Activated naive CD4-positive, alpha-beta T cell (primary cell): ENCODE measurements around the gene COL5A2.

Source experiments
- DNase-seq, 4 experiments: peaks; one replicate each; lab custom pipeline; 2025; lab: John Stamatoyannopoulos, UW

The COL5A2 gene

DNA sequence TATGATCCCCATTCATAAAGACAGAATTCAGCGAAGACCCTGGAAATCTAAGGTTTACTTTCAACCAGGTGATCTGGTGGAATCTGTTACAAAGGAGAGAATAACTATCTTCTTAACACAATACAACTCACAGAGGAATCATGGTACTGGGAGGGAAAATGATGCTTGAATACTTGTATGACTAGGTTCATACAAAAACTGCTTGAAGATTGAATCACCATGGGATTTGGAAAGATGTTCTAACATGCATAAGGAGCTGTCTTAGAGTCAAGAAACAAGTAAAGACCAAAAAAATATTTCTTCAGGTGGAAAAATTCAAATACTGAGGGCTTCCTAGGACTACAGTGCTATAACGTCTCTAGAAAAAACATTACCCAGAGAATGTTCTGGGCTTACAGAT is 32.2 kb downstream of the COL5A2 start:
- DNase-seq = no peak

DNA sequence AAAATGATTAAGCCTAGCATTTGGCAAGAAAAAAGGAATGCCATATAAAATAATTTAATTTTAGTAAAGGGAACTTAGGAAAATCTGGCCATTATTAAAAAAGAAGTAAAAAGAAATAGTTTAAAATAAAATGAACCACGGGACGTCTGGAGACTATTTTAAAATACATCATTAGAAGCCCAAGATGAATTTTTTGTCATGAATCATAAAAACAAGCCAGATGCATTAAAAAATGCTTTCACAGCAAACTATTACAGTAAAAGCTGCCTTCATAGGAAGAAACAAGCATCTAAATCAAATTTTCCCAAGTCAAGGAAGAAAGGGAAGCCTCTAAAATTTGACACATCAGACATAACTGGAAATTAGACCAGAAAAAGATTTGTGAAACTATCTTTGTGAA is 33.0 kb downstream of the COL5A2 start:
- DNase-seq = no peak

DNA sequence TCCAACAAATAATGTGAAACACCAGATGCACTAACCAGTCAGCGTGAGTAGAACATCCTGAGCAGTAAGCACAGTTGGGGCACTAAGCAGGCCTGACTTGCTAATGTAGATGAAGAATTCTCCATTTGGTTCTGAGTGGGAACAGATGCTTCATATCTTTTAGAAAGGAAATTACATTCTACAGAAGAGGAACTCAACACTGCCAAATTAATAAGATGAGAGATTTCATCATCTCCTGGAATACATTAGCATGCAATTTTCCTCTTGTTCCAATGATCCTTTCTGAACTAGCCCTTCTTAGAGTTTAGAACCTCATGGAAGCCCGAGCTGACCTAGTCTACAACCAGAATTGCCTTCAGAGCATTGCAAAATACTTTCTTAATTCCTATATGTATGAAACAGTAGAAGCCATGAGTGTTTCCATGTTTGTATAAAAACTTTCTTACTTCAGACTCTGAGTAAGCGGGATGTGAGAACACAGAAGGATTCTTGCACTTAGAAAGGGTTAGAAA is 34.8 kb downstream of the COL5A2 start:
- no peak for DNase-seq

DNA sequence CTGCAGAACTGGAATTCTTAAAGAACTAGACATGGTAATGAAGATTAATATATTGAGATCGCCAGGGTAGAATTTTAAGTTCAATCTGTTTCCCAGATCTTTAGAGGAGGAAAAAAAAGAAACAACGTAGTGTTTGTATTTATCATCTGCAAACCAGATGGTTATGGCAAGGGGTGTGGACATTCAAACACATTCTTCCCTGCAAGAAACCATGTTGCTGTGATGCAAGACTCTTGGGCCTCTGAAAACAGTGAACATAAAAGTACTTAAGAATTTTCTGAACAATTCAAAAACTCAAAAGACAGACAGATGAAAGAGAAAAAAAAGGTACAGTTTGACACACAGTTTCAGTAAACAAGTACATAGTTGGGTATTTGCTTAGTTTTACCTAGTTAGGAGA is 35.6 kb downstream of the COL5A2 start:
- DNase-seq = no peak

DNA sequence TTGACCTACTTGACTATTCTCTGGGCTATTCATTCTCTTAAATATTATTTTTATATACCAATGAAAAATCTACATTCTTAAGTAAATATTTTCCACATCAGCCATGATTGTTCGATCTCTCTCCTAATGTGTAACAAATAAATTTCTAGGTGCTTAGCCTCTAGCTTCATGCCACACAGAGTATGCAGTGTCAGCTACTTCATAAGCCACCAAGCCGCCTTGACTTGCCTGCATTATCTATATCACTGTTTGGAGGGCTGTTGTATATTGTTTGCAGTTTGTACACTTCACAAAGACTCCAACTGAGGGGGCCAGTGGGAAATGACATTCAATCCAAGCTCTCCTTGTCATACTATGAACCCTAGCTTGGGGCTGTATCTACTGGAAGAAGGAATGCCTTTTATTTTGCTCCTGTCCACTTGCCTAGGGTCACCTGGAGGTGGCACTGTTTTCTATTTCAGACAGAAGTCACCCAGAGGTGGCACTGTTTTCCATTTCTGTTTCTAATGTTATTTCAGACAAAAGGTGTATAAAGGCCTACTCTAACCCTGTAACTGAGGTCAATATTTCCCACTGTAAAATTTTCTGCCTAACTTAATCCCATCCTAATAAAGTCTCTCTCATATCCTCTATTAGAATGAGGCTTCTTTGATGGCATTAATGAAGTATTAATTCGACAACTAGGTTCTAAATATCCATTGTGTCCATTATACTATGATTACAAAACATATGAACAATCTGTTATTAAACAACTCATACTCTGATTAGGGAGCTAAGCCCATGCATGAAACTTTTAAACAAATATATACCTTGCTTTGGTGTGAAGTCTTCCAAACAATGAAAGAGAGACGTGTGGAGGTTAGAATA is 36.4 kb downstream of the COL5A2 start:
- DNase-seq = peak in 2 of 4 experiments; percentile 1 to 8

DNA sequence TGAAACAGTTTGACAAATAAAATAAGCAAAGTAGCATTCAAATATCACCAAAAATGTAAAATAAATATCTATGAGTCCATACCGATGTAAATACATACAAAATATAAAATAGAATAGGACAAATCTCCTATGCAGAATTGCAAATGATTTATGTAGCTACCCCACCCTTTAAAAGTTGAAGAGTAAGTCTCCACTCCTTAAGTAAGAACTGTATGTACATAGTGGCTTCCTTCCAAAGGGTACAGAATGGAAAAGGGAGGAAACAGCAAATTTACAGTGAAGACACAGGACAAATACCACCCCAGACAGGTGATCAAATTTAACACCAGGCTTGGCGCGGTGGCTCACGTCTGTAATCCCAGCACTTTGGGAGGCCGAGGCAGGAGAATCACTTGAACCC is 40.8 kb downstream of the COL5A2 start:
- no peak for DNase-seq

DNA sequence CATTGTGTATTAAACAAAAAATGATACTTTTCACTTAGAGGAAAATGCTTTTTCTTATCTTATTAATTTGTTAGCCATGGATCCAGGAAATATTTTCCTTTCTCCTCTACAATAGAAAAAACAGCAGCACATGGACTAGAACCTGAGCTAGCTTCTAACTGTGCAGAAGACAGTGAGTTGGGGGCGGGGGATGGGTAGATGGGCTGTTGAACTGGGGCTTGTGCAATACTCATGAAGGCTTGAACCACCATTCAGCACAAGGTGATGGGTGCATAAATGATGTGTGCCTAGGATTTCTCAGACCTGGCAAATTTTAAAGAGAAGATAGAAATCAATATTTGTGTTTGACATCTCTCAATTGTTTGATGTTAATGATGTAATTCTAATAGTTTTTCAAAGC is 42.0 kb downstream of the COL5A2 start:
- no peak for DNase-seq

DNA sequence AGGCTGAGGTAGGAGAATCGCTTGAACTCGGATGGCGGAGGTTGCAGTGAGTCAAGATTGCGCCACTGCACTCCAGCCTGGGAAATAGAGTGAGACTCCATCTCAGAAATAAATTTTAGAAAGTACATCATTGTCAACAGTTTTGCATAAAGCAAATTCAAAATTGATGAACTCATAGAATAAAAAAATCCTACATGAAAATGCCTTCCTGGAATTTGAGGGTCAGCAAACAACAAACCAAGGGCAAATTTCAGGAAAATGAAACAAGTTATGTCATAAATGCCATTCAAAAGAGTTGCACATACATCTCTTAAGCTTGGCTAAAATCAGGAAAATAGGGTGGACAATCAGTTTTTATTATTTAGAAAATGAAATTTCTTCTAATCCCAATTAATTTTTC is 45.1 kb downstream of the COL5A2 start:
- DNase-seq = no peak

DNA sequence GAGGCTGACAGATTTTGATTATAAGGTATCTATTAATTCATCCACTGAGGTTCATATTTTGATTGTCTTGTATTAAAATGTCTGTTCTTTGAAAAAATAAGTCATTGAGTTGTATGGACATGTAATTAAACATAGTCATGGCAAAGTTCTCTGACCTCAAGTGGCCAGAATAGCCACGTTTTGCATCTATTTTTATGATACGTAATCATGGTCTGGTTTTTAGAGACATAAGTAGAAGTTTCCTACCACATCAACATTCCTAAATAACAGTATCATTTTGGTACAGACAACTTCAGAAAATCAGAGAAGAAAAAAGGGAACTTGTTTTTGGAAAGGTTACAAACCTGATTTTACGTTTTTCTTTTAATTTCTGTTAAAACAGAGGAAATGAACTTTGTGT is 47.6 kb downstream of the COL5A2 start:
- no peak for DNase-seq

DNA sequence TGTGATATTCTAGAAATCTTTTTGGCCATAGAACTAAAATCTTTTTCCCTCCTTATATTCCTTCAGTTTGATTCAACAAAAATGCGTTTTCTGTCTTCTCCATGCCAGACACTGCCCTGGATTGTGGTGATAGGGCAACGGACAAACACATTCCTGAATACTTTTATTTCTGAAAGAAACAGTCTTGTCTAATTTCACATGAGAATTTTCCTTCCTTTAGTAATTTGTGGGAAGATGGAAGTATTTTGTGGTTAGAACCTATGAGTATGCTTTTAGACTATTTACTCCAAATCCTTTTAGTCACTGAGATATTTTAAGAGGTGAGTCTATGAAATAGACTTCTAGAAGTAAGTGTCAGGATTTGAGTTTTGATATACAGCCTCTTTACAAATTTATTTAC is 49.6 kb downstream of the COL5A2 start:
- no peak for DNase-seq

DNA sequence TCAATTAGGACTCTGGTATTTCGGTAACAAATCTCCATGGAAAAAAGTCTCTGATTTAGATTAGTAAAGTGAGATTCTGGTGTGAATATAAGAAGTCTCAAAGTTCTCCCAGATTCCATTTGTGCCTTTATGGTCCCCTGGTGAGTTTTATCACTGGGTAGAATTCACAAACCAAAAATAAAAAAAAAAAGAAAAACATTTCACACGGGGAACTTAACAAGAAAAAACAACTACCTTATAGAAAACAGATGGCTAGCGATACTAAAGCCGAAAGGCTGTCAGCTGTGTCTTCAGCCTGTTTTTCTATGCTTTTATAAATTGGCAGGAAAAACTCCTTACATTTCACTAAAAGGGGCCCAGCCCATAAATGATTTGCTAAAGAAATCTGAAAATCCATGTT is 50.6 kb downstream of the COL5A2 start:
- no peak for DNase-seq

DNA sequence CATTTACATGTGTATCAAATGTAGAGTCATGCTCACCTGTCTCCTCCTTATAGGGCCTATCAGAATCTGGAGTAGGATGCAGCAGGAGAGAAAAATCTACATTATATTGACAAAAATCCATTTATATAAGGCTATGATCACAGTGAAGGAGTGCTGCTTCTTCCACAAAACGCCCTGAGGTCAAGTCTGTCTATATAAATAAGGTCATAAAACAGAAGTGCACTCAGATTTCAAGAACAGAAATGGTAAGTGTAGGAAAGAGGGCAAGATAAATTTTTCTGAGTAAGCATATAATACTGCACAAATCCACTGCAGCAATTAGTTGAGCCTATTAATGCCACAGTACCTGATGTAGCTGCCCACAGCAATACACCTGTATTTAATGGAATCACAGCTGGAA is 51.8 kb downstream of the COL5A2 start:
- no peak for DNase-seq

DNA sequence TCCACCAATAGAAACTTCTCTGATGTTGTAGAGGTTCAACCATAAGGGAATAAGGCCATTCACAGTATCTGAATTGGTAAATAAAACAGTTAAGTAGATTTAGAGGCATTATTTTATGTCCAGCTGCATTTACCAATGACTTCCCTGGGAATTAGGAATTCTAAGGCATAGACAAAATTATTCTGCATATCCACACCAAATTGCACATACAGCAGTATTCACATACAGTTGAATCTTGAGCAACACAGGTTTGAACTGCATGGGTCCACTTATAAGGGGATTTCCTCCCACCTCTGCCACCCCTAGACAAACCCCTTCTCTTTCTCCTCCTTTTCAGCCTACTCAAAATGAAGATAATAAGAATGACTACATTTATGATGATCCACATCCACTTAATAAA is 54.4 kb downstream of the COL5A2 start:
- no peak for DNase-seq

DNA sequence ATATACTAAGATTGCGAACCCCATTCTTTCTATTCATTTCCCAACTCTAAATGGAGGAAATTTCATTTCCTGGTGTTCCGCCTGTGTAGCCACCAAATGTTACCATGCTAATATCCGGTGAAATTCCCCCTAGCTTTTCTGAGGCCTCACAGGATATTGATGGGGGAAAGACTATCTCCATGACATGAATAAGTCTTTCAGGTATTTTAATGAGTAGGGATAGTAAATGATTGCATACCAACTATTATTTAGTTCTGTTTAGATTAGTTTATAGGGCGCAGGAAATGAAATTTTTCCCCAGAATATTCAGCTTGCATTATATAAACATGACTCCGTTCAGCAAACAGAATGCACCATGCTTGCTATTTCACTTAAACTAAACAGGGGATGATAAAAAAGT is 55.4 kb downstream of the COL5A2 start:
- DNase-seq = no peak

DNA sequence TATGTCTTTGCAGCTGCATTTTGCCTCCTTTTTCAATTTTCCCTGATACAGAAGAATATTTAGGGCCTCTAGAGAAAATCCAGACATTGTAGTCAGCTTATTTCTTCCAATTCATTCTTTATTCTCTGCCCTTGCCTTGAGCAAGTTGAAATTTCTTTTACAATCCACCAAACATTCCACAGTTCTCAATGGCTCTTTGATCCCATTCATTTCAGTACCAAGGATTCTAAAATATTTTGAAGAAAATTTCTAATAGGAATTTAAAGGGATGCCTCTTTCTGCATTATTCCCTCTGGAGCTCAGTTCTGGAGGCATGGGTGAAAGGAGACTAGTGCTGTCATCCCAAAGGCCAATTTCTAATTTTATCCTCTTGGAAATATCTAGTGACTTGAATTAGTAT is 61.2 kb downstream of the COL5A2 start:
- no peak for DNase-seq

DNA sequence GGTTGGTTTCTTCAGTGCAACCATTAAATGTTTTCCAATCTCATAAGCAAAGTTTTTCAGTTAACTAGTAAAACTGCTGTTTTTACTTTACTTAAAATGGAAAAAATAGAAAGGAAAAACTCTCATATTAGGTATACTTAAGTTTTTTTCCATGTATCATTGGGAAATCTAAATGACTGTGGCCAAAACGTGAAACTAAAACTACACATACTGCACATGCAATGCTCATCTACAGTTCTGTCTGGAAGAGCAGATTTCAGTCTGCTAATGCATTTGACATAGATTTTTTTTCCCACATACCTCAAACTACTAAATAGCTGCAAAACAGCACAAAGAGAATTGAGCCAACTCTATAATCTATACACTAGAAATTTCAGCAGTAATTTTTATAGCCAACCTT is 62.6 kb downstream of the COL5A2 start:
- no peak for DNase-seq

DNA sequence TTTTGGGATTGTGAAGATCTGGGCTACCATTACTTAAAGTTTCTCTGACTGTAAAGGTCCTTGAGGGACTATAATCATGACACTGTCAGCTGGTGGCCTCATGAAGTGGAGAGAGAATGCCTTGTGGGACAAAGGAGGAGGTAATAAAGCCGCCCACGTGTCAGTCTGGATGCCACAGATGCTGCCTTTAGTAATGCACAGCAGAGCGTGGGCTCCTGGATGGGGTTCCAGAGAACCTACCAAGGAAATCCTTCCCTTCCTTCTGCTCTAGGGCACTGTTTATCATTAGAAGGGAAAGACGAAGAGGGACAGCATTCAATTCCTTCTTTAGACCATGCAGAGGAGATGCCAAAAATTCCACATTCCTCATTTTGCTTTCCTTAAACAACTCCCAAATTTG is 63.5 kb downstream of the COL5A2 start:
- no peak for DNase-seq

DNA sequence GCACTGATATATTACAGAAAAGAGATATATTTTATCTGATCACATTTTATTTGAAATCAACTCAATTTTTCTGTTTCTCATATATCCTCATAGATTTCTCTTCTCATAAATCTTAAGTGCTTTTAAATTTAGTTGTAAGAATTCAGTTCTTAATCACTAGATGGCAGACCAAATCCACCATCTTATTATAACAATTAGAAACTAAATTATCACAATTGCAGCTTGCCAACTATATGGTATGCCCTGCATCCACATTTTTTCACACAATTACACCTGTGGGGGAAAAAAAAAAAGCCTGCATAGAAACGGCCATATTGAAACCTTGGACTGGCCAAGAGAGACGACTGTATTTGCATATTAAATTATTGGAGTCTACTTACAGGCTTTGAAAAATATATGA is 64.4 kb downstream of the COL5A2 start:
- DNase-seq = no peak

DNA sequence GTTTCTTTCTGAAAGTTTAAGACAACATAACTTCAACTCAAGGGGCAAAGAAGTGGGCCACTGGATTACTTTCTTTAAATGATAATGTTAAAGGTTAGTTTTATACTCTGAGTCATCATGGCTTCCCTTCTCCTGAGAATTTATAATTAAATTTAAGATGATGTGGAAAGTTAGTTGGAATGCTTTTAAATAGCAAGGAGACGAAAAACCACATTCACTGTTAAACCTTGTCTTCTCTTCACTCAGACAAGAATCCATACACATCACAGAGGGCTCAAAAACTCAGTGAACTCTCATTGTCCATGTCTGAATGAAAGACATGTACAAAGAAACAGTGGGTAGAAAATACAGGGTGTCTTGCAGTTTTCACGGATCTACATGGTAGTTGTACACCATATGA is 65.6 kb downstream of the COL5A2 start:
- DNase-seq = no peak

DNA sequence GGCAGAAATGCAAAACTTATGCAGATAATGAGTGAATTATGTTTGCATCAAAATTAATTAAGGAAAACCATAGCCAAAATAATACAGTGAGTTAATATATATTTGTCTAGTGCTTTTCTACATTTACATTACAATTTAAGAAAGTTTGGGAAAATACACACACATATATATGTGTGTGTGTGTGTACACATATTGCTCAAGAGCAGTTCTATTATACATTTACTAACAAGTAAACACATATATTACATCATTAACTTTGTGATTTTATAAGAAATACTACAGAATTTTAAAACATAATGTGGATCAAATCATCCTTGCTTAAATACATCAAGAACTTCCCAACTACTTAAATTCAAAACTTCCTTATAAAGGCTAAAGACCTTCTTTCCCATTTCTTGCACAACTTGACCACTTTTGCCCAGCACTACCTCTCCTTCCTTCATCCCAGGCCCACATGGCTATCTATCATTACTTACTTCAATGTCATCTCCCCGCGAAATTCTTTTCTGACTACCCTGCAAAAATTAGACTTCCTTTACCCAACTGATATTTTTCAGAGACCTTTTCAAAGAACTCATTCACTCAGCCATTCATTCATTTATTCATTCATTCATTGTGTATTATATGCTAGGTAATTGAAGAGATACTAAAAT is 68.4 kb downstream of the COL5A2 start:
- DNase-seq = no peak

DNA sequence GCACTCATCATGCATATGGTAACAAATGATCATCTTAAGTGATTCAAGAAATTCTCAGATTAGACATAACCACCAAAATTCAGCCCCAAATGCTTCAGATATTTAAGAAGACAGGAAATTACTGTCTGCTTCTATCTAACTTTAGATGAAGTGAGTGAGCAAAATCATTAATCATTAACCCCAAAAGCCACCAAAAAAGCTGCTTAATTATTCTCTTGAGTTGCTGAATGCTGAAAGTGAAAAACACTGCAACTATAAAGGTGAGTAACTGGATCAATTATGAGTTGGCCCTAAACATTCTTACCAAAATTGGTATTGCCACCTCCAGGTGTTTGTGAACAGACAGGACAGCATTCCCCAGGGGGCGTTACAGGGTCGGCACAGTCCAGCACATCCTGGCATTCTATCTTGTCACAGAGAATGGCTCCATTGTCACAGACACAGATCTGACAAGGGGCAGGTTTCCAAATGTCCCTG is 69.6 kb downstream of the COL5A2 start:
- no peak for DNase-seq

DNA sequence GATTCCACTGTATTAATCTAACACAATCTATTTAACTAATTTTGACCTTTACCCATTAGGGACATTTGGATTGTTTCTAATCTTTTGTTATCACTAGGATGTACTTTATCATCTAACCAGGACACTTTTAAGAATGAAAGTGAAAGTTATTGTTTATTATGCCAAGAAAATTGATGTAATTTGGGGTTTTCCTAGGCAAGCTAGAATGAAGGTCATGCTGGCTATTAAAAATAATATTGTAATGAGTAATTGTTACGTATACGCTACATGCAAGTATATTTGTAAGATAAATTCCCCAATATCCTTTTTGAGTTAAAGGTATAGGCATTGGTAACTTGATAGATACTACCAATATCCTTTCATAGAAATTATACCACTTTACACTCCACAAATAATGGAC is 74.6 kb downstream of the COL5A2 start:
- no peak for DNase-seq

DNA sequence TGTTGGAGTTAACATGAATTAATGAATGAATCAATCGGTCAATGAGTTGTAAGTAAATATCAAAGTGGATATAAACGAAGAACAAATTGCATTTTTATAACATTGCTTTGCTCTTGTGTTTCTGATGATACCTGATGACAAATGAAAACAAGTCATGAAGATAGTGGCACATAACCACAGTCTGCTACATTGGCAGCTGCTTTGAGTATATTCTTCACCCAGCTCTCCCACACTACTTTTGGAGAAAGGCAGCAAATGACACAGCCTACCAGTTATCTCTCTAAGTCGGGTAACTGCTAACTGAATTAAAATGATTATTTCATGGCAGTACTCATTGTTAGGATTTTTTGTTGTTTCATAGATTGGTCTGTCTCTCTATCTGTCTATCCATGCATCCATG is 76.8 kb downstream of the COL5A2 start:
- DNase-seq = no peak
